Limb (tissue), 2 donors: ENCODE measurements around the gene GALK2.

ENCODE experiments used
- DNase-seq, 2 donors: peaks; one replicate each; pipeline ENCODE4 v3.0.0-alpha.2; 2016; ENCODE audit errors: extremely low spot score in 2 of 2

GALK2 gene

GRCh38 chr15:49169880-49170597, at the start of gene GALK2:
Gene GALK2 (plus strand): TSS chr15:49170247. CDS start chr15:49170323, 76 bp downstream.
- DNase-seq: peak; percentile 72 to 78

DNA sequence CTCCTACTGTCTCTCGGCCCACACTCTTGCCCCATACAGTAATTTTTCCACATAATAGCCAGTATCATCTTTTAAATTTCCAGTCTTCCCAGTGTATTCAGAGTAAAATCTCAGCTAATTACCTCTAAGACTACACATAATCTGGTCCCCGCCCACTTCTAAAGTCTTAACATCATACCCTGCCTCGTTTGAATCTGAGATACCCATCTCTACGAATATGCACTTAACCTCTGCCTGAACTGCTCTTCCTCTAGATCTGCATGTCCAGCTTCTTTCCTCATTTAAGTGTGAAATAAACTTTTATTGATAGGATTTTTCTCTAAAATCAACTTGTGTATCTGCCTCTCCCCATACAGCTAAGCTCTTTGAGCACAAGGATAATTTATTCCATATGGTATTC, 49.2 kb upstream of the GALK2 start:
- no peak for DNase-seq

DNA sequence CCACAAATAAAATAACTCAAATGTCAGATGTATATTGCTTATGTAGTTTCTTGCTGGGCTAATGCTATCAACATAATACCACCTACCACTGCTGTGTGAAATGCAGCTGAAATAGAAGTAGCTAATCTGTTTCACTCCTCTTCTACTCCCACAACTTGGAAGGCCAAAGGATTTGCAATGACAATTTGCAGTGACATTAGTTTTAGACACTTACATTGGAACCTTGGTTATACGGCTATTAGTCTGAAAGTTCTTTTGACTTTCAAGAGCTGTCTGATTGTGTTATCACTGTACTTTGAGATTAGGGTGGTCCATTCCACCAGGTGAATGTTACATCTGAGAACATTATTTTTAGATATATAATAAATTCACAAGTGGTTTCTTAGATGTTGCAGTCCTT, 48.1 kb upstream of the GALK2 start:
- no peak for DNase-seq

DNA sequence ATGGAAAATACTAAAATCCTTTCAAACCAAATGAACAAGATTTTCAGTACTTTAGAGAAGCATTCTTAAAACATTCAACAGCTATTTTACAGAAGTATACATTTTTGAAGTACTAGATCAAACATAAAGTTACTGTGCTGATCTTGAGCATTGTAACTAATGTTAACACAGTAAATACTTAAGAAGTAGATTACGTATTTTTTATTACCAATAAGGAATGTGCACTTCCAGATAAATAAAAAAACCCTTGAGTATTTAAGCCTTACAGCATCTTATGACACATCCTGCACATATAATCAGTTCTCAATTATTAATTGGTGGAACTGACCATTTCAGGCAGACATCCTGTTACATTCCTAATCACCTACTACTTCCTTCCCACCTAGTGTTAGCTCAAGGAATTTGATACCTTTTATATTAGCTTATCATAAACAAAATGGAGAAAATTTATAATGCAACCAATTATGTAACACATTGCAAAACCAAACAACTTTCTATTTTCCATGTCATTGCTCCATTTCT, 47.4 kb upstream of the GALK2 start:
- DNase-seq: no peak

GRCh38 chr15:49124371-49124770, 45.7 kb upstream of the GALK2 start:
- DNase-seq: no peak

- DNase-seq: no peak
Measured at GRCh38 chr15:49131403-49131802, 38.6 kb upstream of the GALK2 start.

DNA sequence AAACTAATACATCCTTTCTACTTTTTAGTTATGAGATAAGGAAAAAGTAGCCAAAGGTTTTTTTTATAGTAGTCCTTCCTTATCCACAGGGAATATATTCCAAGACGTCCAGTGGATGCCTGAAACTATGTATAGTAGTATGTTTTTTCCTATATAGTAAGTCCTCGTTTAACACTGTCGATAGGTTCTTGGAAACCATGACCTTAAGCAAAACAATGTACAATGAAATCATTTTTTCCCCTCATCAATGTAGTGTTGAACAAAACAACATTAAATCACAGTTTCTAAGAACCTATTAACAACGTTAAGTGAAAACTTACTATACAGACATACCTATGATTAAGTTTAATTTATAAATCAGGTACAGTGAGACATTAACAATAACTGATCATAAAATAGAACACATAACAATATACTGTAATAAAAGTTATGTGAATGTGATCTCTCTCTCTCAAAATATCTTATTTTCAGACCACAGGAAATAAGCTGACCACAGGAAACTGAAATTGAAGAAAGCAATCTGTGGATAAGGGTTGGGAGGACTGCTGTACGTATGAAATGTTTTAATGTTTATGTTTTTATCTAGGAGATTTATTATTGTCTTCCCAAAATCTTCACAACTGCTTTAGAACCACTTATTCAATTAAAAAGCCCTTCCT, 35.2 kb upstream of the GALK2 start:
- DNase-seq: no peak

DNA sequence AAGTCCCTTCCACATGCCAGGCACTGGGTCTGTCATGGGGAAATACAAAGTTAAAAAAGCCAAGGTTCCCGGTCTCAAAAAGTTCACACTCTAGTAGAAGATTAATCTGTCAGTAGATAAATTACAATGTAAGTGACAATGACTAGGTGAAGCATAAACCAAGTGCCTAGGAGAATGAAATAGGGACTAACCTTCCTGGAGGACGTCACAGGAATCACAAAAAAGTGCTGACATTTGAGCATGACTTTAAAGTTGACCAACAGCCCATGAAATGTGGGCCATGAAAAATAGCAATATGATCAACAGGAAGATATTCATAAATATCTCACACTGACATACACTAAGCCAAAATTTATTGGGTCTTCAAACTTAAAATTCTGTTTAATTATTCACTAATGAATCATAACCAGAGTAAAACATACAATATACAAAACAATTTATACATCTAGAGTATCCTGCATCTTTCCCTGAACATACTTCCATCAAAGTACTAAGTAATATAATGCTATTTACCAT, 34.6 kb upstream of the GALK2 start:
- DNase-seq: no peak

- no peak for DNase-seq
Measured at GRCh38 chr15:49135911-49136310, 34.1 kb upstream of the GALK2 start.

DNA sequence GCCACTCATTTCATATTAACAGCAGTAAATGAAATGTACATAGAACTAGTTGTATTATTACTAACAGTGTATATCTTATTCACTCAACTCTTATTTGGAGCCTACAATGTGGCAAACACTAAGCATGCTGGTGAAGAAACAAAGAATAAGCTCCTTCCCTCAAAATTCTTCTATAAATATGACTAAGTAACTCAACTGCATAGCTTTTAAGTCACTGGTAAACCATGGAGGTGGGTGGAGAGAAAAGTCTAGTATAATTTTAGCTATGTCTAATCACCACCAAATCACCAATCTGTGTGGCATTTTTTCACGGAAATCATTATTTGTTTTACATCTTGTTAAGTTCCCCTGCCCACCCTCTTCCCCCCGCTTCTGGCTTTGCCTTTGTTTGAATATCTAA, 32.2 kb upstream of the GALK2 start:
- no peak for DNase-seq

- peak; percentile 25 to 31 for DNase-seq
Measured at GRCh38 chr15:49145651-49146609, 24.1 kb upstream of the GALK2 start.

DNA sequence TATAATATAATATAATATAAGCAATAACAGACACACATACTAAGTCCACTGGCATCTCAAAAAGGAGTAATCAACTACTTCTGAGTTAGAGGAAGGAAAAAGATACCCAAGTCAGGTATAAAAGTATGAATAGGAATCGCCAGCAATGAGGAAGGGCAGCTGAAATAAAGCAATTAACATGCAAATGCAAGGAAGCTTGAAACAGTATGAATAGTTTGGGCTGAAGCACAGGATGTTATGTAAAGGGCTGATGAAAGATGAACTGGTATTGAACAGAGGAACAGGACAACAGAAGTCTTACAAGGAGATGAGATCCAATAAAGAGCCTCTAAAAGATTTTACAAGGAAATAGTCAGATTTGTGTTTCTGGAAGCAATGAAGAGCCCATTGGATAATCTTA, 21.7 kb upstream of the GALK2 start:
- no peak for DNase-seq

GRCh38 chr15:49148727-49149126, 21.3 kb upstream of the GALK2 start:
- no peak for DNase-seq

- no peak for DNase-seq
Measured at GRCh38 chr15:49151831-49152230, 18.2 kb upstream of the GALK2 start.

DNA sequence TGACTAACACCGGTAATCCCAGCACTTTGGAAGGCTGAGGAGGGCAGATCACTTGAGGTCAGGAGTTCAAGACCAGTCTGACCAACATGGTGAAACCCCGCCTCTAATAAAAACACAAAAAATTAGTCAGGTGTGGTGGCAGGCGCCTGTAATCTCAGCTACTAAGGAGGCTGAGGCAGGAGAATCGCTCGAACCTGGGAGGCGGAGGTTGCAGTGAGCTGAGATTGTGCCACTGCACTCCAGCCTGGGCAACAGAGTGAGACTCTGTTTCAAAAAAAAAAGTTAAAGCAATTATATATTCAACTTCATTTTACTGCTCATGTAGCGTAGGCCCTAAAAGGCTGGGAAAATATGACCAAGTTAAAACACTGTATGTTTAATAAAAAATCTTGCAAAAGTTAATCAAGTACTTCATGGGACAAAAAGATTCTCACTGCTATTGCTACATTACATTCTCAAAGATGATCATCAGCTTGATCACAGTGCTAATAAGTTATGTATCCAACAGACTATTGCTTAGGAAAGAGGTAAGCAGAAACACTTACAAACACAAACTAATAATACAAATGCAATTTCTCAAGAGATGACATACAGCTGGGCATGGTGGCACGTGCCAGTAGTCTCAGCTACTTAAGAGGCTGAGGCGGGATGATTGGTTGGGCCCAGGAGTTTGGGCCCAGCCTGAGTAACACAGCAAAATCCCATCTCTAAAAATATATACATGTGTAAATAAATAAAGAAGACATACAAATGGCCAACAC, 17.3 kb upstream of the GALK2 start:
- DNase-seq: no peak

DNA sequence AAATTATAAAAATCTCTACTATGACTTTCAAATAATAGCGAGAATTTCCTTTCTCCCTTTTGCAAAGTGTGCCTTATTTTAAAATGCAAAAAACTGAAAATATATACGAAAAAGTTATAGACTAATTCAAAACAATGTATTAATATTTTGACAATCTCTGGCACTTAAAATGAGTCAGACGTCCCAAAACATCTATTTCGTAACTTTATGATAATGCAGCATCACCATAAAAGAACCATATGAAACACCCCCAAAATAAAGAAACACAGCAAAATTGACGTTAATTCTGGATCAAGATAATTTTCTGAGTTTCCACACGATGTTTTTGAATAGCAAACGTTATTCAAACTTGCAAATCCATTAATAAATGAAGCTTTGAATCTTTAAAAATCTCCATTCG, 15.7 kb upstream of the GALK2 start:
- no peak for DNase-seq

- DNase-seq: no peak
Measured at GRCh38 chr15:49154799-49155109, 15.3 kb upstream of the GALK2 start.

DNA sequence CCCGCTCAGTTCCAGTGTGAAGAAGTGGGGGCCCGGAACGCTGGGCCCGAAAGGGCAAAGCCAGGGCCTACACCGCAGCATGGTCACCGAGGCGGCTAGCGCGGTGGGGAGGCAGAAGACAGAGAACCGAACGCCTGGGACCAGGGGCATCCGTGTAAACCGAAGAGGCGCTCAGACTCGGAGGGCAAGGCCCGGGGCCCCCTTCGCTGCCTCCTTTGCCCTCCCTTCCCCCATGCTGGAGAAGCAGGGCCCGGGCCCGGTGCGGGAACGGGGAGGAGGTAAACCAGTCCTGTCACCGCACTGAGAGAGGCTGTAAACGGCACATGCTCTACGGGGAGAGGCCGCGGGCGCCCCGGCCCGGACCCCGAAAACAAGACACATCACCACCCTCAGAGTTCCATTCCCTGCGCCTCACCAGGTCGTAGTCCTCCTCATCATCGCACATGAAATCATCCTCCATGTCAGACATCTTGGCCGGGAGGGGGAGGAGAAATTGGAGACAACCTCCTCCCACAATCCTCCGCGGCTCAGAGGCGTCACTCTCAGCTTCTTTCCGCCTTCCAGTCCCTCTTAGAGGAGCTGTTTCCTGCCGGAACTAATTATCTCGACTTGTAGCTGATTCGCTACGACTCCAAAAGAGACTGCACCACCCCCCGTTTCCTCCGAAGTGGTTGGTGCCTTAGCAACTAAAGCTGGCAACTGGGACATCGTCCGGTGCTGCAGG, 14.8 kb upstream of the GALK2 start, which contains the start of gene COPS2:
Gene COPS2 (minus strand): TSS at position 490 of the 724 bp plus-strand sequence. CDS start 21 bp downstream, at position 469.
- DNase-seq: peak; percentile 94 to 98

DNA sequence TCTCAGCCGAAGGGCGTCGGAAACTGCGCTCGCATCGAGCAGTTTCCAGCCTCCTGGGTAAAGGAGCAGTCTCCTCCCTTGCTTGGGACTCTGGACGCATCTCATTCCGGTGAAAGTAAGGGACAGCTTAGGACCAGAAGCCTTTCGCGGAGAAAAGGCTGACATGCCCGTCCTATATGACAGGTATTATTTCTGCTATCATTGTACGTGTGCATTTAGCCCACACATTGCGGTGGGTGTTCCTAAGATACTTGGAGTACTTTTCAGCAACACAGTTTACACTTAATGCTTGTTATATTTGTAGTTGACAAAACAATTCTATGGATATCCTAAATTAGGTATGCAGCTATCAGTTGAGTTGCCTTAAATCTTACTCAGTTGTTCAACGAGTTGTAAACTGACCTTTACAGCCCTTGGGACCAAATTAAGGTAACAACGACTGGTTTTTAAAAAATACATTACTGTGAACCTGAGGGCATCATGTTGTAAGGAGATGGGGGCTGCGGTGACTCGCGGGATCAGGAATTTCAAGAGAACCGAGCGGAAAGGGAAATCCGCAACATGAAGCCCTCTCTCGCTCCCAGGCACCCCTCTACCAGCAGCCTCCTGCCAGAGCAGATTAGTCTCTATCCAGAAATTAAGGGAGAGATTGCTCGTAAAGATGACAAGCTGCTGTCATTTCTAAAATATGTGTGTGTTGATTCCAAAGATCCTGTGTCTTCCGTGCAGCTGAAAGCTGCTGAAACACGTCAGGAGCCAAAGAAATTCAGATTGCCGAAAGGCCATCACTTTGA, 14.0 kb upstream of the GALK2 start:
- peak in 1 of 2 donors; percentile 36 for DNase-seq
